Stomach smooth muscle (tissue), 2 donors: Measurements from ENCODE around the gene TMEM86B.
"Not testable (repeated sequence)": the region's sequence is repeated elsewhere in the genome, so short reads cannot be mapped to it uniquely, and the experiment has no call there.

Experiments
- H3K27ac ChIP-seq: one replicate; pipeline ENCODE4 v1.7.0; 2013; ENCODE audit warnings: mild to moderate bottlenecking, low read length, inconsistent platforms
- H3K27me3 ChIP-seq, 2 donors: one replicate each; pipeline ENCODE4 v1.7.0; 2013; ENCODE audit warnings: low read length in 2 of 2; ENCODE audit not compliant: insufficient read depth in 2 of 2, control insufficient read depth in 1 of 2
- H3K36me3 ChIP-seq, 2 donors: one replicate each; pipeline ENCODE4 v1.7.0; 2013; ENCODE audit warnings: low read length in 2 of 2; ENCODE audit not compliant: control insufficient read depth in 2 of 2, insufficient read depth in 2 of 2
- H3K4me1 ChIP-seq: one replicate; pipeline ENCODE4 v1.7.0; 2013; ENCODE audit warnings: low read length; ENCODE audit not compliant: control insufficient read depth, insufficient read depth
- H3K4me3 ChIP-seq, 2 donors: one replicate each; pipeline ENCODE4 v1.7.0; 2013; ENCODE audit warnings: low read length in 2 of 2
- H3K9ac ChIP-seq, 2 donors: one replicate each; pipeline ENCODE4 v1.7.0; 2013; ENCODE audit warnings: low read length in 2 of 2, mild to moderate bottlenecking in 1 of 2
- H3K9me3 ChIP-seq, 2 donors: one replicate each; pipeline ENCODE4 v1.7.0; 2013; ENCODE audit warnings: low read length in 2 of 2; ENCODE audit not compliant: control insufficient read depth in 2 of 2
- donor health status: healthy.
- donor health status: Pancreatic carcinoma.

TMEM86B gene

DNA sequence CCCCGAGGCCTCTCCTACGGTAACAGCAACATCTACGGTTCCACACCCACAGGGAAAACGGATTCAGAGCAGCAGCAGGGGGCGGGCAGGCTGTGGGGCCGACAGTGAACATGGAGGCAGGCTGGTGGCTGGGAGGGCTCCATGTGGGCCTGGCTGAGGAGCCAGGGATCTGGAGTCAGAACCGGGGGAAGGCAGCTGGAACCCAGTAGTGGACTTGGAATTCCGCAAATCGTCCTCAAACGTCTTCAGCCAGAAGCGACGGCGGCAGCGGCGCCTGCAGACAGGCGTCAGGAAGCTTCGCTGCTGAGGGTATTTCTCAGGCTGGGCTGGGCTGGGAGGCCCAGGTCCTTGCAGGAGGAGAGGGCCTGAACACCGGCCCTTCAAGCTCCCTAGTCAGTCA lies 1.8 kb downstream of the TMEM86B start:
- Histone ChIP-seq H3K27me3 (no peaks in the 10 kb centered on the region), H3K36me3 (peaks cover 9 to 21% of the 10 kb centered on the region in 2 donors), H3K4me3 (no peak overlapping the region), H3K9ac (no peak overlapping the region), H3K27ac (no peak overlapping the region), H3K9me3 (no peaks in the 10 kb centered on the region), H3K4me1 (peaks cover 20% of the 10 kb centered on the region)

DNA sequence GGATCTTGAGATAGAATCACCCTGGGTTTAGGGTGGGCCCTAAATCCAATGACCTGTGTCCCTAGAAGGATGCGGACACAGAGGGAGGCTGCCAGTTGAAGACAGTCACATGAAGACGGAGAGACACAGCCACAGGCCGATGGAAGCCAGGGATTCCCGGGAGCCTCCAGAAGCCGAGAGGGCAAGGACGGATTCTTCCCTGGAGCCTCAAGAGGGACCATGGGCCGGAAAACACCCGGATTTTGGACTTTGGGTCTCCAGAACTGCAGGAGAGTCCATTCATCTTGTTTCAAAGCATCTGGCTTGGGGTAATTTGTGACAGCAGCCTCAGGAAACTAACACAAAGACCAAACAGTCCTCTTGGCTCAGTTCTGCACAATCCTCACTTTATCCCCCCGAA lies 2.3 kb downstream of the TMEM86B start:
- Histone ChIP-seq H3K9ac (no peak overlapping the region), H3K9me3 (no peaks in the 10 kb centered on the region), H3K27me3 (no peaks in the 10 kb centered on the region), H3K4me1 (peaks cover 20% of the 10 kb centered on the region), H3K4me3 (no peak overlapping the region), H3K27ac (no peak overlapping the region), H3K36me3 (peaks cover 7 to 16% of the 10 kb centered on the region in 2 donors)

DNA sequence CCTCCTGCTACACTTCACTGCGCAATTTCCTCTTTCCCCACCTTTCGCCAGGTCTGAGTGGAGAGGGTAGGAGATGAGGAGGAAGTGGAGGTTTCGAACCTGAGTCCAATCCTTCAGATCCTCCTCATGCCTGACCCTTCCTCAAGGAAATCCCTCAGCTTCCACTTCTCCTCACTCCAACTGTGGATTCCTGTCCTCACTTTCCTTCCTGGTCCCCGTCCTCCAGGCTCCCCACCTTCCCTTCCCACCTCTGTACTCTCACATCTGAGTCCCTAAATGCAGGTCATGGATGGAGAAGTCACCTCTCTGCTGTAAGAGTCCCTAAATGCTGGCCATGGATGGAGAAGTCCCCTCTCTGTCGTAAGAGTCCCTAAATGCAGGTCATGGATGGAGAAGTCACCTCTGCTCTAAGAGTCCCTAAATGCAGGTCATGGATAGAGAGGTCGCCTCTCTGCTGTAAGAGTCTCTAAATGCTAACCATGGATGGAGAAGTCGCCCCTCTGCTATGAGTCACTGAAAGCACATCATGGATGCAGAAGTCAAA lies 3.1 kb downstream of the TMEM86B start:
- peaks cover 0 to 4% of the 10 kb centered on the region in 2 donors for H3K9me3 ChIP-seq
- no peaks in the 10 kb centered on the region for H3K27me3 ChIP-seq
- no peak overlapping the region for H3K4me3 ChIP-seq
- peaks cover 20% of the 10 kb centered on the region for H3K4me1 ChIP-seq
- peaks cover 4 to 10% of the 10 kb centered on the region in 2 donors for H3K36me3 ChIP-seq
- H3K27ac ChIP-seq = no peak overlapping the region
- H3K9ac ChIP-seq = no peak overlapping the region

DNA sequence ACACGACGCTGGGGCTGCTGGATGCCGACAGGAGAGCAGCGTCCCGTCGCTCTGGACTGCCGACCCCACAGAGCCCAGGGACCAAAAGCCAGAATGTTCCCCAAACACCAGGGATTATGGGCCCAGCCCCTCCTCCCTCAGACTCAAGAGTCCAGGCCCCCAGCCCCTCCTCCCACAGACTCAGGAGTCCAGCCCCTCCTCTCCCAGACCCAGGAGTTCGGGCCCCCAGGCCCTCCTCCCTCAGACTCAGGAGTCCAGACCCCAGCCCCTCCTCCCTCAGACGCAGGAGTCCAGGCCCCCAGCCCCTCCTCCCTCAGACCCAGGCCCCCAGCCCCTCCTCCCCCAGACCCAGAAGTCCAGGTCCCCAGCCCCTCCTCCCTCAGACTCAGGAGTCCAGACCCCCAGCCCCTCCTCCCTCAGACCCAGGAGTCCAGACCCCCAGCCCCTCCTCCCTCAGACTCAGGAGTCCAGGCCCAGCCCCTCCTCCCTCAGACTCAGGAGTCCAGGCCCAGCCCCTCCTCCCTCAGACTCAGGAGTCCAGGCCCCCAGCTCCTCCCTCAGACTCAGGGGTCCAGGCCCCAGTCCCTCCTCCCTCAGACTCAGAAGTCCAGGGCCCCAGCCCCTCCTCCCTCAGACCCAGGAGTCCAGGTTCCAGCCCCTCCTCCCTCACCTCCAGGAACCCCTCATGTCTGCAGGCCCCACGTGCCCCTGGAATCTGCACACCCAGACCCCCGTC lies 3.7 kb downstream of the TMEM86B start:
- H3K27ac ChIP-seq, H3K4me3 ChIP-seq, H3K9me3 ChIP-seq, H3K9ac ChIP-seq, H3K27me3 ChIP-seq: not testable (repeated sequence)
- H3K36me3 ChIP-seq = peaks cover 4 to 10% of the 10 kb centered on the region in 2 donors
- H3K4me1 ChIP-seq = peaks cover 20% of the 10 kb centered on the region

DNA sequence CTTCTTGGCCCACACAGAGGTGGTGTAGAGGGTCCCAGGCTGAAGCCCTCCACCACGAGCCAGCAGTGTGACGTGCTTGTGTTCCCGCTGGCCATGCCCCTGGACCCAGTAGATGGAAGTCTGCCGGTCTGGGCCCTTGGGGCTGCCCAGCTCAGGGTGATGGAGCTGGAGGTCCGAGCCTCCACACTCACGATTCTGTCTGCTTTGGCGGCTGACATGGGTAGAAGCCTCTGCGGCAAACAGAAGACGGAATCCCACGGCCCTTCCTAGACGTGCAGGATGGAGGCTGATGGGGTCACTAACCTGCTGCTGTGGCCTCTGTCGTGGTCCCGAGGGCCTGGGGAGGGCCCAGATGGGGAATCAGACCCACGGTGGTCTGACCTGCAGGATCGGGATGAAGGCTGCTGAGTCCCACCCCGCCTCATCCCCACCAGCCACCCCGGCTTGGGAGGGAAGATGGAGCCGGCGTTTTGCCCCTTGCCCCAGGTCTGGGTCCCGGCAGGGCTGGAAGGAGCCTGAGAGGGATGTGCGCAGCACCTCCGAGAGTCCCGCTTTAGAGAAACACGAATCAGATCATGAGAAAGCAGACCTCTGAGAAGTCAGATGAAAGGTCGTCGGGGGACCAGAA lies 4.4 kb downstream of the TMEM86B start:
- Histone ChIP-seq H3K27ac (no peak overlapping the region), H3K9me3 (peaks cover 0 to 9% of the 10 kb centered on the region in 2 donors), H3K4me3 (no peak overlapping the region), H3K27me3 (no peaks in the 10 kb centered on the region), H3K4me1 (peaks cover 20% of the 10 kb centered on the region), H3K36me3 (peaks cover 4 to 8% of the 10 kb centered on the region in 2 donors), H3K9ac (no peak overlapping the region)

DNA sequence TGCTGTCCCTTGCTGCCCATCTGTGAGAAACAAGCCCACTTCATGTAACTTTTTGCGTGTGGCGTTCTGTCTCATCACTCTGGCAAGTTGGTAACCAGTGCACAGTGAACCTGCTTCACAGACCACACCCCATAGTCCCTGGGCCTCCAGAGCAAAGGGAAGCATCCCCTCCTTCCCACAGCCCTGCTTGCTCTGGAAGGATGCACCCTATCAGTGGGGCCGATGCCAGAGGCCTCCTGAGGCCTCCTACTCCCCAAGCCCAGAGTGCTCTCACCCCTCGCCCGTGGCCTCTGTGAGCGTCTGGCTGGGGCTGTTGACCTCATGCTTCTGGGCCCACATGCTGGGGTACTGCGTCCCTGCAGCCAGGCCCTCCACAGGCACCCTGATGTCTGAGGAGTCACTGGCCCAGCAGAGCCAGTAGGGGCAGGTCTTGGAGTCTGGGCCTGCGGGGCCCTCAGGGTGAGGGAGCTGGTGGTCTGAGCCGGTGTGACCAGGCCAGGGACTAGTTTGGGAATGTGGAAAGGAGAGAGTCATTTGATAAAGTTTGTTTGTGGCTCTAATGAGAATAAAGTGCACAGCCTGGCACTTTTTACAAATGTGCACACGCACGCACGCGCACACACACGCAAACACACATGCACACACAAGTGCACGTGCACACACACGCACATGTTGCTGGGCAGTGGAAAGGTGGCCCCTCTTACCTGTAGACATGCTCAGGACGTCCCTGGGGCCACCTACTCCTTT lies 5.1 kb downstream of the TMEM86B start:
- Histone ChIP-seq H3K36me3 (peaks cover 4 to 6% of the 10 kb centered on the region in 2 donors), H3K9ac (no peak overlapping the region), H3K4me1 (peaks cover 17% of the 10 kb centered on the region), H3K27ac (no peak overlapping the region), H3K4me3 (no peak overlapping the region), H3K9me3 (peaks cover 0 to 9% of the 10 kb centered on the region in 2 donors), H3K27me3 (no peaks in the 10 kb centered on the region)

DNA sequence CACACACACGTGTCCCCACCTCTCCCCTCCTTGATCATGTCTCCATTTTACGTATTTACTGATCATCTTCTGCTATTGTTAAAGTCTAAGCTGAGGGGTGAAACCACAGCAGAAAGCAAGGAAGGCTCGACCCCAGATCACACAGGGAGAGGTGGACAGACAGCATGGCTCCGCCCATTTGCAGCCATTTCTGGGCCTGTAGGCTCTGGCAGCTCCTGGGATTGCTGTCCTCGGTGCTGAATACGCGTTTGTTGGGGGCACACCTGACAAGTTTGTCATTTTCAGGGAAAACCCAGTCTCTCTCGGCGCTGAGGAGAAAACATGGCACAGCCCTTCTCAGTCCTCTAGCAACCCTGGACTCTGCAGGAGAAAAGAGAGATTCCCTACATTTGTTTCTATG lies 8.0 kb downstream of the TMEM86B start:
- Histone ChIP-seq H3K27ac (no peak overlapping the region), H3K9me3 (peaks cover 0 to 9% of the 10 kb centered on the region in 2 donors), H3K36me3 (no peaks in the 10 kb centered on the region), H3K9ac (no peak overlapping the region), H3K27me3 (peaks cover 0 to 8% of the 10 kb centered on the region in 2 donors), H3K4me3 (no peak overlapping the region), H3K4me1 (peaks cover 6% of the 10 kb centered on the region)

DNA sequence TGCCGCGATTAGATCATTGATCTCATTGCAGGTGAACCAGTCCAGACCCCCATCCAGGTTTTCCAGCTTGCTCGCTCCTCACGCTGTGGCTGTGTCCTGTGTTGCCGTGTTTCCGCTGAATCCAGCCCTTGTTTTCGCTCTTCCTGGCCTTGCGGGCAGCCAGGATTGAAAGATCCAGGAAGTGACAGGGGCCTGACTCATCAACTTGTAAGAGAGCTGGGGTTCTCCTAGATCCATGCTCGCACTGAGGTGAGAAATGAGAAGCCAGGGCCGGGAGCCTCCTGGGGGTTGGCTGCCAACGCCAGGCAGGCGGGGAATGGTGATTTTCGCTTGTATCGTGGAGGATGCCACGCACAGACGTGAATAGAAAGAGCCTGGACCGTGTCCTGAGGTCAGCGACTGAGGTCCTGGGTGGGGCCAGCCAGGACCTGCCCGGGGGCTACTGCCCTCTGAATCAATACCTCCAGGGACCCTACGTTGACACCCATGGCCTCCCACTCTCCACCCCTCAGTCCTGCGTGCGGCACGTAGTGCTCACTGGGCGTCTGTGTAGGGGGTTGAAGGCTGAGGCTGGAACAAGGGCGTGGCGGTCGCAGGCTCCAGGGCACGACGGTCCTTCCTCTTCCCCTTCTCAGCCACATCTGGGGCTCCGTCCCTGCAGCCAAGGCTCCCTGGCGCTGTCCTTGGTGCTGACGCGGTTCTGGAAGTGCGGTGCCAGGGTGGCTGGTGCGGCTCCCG lies 11.9 kb downstream of the TMEM86B start:
- no peaks in the 10 kb centered on the region for H3K36me3 ChIP-seq
- H3K4me3 ChIP-seq = peak overlapping the region in 1 of 2 donors; percentile 59
- H3K9me3 ChIP-seq = peaks cover 3 to 14% of the 10 kb centered on the region in 2 donors
- no peak overlapping the region for H3K27ac ChIP-seq
- H3K4me1 ChIP-seq = peaks cover 6% of the 10 kb centered on the region
- H3K27me3 ChIP-seq = peaks cover 15 to 21% of the 10 kb centered on the region in 2 donors
- H3K9ac ChIP-seq = peak overlapping the region in 1 of 2 donors; percentile 21

DNA sequence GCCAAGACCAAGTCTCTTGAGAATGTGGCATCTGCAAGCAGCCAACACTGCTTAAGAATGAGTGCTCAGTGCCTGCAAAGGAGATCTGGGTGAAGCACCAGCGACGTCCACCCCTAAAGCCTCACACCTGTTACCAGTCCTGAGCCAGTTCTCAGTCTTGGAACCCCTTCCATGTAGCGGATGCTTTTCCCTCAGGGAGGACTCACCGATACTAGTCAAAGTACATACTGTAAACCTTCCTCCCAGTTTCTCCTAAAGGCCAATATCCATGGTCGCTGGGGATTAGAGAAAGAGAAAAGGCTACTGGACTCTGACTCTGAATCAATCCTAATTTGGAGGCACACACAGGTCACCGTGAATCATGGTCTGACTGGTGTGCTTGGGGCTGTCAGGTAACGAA lies 15.0 kb downstream of the TMEM86B start:
- Histone ChIP-seq H3K9me3 (peaks cover 3 to 5% of the 10 kb centered on the region in 2 donors), H3K9ac (no peak overlapping the region), H3K4me3 (no peak overlapping the region), H3K4me1 (peaks cover 12% of the 10 kb centered on the region), H3K27ac (no peak overlapping the region), H3K36me3 (no peaks in the 10 kb centered on the region), H3K27me3 (peaks cover 15 to 21% of the 10 kb centered on the region in 2 donors)

DNA sequence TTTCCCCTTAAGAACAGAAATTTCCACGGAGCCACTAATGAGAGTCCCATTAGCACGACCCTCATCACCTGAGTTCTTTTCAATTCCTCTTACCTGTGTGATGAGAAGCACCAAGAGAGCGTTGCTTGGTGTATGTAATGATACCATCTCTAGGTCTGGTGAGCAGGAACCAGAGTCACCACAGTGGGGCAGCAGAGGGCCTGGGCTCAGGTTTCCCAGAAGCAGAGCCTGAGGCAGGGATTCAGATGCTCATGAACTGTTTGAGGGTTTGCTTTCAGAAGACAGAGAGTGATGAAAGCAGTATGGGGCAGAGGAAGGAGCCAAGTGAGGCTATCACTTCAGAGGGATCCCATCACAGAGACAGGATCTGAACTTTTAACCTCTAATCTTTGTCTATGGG lies 16.1 kb downstream of the TMEM86B start:
- peaks cover 12% of the 10 kb centered on the region for H3K4me1 ChIP-seq
- H3K27ac ChIP-seq = no peak overlapping the region
- H3K9me3 ChIP-seq = peaks cover 3 to 5% of the 10 kb centered on the region in 2 donors
- H3K4me3 ChIP-seq = no peak overlapping the region
- H3K9ac ChIP-seq = no peak overlapping the region
- peaks cover 15 to 21% of the 10 kb centered on the region in 2 donors for H3K27me3 ChIP-seq
- H3K36me3 ChIP-seq = no peaks in the 10 kb centered on the region
